ENCODE data around the gene NOTUM.
"Not testable (repeated sequence)": the region's sequence is repeated elsewhere in the genome, so short reads cannot be mapped to it uniquely, and the experiment has no call there.

NOTUM gene

DNA sequence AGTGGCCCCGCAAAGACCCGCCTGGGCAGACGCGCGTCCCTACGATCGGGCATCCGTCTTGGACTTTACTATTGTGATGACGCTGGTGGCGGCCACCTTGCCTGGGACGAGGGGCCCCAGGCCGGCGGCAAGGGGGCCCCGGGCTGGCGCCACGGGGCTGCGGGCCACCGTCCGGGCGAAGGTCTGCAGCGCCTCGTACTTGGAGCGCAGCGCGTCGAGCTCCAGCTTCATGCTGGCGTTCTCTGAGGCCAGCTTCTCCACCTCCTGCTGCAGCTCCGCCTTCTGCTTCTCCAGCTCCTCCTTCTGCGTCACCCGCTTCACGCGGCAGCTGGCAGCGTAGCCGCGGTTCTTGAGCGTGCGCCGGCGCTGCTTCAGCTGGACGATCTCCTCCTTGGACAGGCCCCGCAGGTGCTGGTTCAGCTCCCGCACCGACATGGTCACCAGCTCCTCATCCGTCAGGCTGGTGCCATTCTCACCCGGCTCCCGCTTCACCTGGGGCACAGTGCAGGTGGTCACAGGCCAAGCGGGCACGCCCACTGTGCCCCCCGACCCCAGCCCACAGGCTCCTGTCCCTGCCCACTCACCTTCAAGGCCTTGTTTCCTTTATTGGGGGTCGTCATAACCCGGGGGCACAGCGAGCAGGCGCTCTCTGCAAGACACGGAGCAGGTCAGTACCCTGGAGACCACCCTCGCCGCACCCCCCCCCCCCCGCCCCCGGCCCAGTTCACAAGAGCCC, 38.3 kb downstream of the NOTUM start:
- DNase-seq: no peak

DNA sequence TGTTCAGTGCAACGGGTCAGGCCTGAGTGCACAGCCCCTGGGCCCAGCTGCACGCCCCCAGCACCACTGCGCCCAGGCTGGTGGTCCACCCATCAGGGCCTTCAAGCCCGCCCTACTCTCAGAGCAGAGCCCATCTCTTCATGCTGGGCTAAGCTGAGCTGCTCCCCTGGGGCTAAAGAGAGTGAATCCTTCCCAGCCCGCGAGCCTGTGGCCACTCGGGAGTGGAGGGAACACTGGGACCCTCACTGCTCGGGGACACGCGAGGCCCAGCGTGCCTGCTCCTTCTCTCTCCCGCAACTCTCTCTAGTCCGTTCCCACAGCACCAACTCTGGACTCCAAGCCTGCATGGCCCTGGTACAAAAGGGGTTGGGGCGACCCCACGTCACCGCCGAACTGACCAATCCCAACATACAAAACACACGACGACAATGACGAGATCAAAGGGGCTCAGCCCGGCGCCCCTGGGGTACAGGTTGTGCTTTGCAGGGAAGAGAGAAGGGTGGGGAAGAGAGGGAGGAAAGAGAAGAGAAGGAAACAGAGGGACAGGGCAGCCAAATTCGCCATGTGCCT, 38.9 kb downstream of the NOTUM start:
- no peak for DNase-seq

DNA sequence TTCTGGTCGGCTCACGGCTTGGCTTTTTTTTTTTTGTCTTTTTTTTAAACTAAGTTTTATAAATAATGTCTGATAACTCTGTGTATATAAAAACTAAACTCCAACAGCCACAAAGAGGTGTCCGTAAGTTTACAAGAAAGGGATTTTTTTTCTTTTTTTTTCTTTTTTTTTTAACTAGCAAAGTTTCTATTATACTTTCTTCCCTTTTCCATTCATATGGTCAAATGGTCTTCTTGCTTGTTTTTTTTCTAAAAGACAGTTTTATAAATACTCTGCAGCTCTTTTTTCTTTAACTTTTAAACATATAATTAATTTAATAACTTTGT, 39.5 kb downstream of the NOTUM start:
- no peak for DNase-seq

DNA sequence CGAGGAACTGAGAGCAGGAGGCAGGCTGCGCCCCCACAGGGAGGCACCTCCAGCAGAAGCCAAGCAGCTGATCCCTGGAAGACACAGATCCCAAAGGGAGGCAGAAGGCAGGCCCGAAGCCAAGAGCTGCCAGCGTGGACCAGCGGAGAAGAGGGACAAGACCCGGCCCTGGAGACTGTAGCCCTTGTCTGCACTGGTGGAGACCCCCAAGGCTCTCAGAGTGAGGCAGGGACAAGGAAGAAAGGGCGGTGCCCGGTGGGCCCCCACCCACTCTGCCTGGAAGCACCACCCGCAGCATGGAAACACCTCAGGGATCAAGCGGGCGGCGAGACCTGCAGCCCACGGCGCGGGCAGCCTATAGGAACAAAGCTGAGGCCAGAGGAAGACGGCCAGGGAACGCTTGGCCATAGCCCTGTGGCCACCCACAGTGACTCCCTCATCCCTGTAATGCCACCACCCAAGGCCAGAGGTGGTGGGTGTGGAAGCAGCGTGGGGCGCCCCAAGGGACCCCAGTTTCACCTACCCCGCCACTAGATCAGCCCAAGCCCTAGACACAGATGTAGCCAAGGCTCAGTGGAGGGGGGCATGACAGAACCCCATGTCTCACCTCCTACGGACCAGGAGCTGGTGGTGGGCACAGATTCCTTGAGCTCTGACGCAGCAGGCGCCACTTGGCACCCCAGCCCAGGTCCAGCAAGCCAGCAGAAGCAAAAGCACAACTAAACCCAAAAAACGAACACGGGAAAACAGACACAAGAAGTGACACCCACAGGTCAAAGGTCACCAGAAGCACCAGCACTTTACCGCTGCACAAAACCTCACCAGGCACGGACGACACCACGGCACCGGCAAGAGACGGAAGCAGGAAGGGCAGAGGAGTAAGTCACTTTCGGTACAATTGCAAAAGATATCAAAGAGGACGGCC, 40.1 kb downstream of the NOTUM start:
- no peak for DNase-seq

GRCh38 chr17:81918832-81919545, 42.0 kb downstream of the NOTUM start:
- DNase-seq: no peak

GRCh38 chr17:81918333-81918669, 42.7 kb downstream of the NOTUM start:
- DNase-seq: not testable (repeated sequence)

- DNase-seq: peak; percentile 73
Observed at GRCh38 chr17:81917565-81918332, 43.2 kb downstream of the NOTUM start, which contains the start of gene SIRT7. Gene SIRT7 (minus strand): TSS chr17:81918176. CDS start chr17:81918131, 45 bp downstream.

DNA sequence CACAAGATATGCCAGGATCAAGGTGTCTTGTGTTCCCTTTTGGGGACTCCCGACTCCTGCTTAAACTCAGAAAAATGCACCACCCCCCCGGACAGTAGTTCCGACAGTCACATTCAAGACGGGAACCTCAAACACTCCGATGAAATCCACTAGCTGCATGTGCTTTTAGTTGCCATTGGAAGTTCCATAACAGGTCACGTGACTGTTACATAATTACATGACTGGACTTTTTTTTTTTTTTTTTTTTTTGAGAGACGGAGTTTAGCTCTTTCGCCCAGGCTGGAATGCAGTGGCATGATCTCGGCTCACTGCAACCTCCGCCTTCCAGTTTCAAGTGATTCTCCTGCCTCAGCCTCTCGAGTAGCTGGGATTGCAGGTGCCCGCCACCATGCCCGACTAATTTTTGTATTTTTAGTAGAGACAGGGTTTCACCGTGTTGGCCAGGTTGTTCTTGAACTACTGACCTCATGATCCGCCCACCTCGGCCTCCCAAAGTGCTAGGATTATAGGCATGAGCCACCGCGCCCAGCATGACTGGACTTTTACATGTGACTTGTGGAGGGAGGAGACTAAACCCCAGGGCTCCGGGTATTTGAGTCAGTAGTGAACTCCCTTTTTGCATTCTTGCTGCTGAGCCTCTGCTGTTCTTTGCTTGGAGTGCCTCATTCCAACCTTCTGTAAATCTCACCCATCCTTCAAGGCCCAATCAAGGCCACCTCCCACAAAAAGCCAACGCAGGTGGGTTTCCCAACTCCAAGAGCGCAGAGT, 44.6 kb downstream of the NOTUM start:
- no peak for DNase-seq

- DNase-seq: no peak
Observed at GRCh38 chr17:81915331-81915730, 45.7 kb downstream of the NOTUM start.

GRCh38 chr17:81914103-81914850, 46.7 kb downstream of the NOTUM start:
- no peak for DNase-seq

DNA sequence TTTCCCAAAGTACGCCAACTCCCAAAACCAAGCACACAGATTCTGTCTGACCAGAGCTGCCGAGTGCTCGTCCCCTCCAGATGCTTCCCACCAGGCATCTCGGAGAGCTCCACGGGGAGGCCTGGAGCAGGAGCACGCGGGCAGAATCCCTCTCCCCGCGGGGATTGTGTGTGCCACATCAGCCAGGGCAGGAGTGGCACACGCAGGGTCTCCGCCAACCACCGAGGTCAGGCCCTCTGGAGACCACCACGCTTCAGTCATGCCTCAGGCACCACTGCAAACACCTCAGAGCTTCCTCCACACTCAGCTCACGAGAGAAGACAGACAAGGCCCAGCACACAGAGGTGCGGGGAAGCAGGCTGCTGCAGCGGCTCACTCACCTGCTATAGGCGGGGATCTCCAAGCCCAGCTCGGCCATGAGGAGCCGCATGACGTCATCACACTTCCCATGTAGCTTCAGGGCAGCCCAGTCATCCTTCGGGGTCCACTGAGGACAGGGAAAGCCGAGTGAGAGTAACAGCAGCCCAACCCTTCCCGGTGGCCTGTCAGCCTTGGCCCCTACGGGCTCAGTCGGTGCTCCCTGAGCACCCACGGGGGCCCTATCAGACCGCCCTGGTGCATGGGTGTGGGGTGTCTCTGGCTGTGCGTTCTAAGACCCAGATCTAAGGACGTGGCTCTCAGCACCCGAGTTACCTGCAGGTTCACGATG, 47.4 kb downstream of the NOTUM start:
- no peak for DNase-seq

DNA sequence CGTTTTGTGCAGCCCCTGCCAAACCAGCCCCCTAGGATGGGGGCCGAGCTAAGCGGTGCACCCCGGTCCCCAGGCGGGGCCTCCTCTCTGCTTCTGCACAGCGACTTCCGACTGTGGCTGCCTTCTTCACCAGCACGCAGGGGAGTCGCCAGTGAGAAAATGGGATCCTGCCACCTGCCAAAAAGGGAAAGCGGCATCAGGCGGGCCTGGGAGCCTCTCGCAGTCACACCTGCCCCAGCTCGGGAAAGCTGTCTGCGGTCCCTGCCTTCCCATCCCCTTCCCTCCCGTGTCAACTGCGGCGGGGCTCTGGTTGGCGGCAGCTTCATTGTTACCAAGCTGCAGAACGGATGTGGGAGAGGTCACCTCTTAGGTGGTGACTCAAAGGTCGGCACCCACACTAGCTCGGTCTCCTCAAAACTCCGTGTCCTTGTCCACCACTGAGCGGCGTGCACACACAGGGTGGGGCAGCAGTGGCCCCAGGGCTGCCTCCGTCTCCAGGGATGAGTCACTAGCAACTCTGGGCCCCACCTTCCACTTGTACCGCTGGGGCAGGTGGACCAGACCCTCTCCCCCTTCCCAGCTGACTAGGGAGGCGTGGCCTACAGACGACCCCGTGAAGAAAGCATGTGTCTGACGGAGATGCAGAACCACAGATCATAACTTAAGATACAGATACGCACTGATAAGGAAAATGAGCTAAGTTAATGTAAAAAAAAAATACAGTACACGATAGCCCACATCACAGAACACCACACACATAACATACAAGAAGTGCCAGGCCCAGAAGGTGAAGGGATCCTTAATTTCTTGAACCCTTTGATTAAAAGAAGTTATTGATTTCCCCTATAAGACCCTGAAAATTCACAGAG, 48.3 kb downstream of the NOTUM start:
- DNase-seq: no peak

DNA sequence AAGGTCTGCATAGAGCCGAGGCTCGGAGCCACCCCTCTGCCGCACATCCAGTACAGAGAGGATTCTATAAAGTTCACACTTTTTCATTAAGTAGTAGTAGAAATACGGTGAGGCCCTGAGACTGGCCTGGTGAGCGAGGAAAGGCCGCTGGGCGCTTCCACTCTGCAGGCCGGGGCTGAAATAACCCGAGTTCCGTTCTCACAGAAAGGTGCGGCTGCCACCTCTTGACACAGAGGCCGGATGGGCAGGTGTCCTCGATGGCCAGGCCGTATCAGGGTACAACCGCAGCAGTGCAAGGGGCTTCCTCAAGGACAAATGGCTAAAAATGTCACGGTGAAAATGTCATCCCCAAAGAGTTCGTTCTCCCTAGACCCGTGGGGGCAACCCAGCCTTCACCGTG, 49.0 kb downstream of the NOTUM start:
- DNase-seq: no peak

- DNase-seq: peak; percentile 93
Observed at GRCh38 chr17:81911277-81911961, 49.6 kb downstream of the NOTUM start, which contains the start of gene PCYT2. Gene PCYT2 (minus strand): TSS chr17:81911399. CDS start chr17:81911355, 44 bp downstream.

DNA sequence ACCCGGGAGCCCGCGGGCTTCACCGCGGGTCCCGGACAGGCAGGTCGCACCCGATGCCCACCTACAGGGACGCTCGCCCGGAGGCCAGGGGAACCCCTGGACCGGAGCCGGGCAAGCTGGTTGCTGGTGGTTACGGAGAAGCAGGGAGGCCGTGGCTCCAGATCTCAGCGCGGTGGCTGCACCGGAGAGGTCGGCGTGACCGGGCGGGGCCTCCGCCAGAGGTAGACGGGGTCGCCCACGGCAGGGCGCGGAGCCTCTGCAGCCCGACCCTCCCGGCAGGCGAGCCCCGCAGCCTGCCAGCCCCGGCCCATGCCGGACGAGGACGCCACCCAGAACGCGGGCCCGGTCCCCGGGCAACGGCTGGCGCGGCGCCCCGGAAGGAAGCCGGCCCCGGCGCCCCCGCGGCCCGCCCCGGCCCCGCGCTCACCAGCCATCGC, 50.1 kb downstream of the NOTUM start:
- DNase-seq: no peak

- no peak for DNase-seq
Observed at GRCh38 chr17:81909966-81910839, 50.8 kb downstream of the NOTUM start.

DNA sequence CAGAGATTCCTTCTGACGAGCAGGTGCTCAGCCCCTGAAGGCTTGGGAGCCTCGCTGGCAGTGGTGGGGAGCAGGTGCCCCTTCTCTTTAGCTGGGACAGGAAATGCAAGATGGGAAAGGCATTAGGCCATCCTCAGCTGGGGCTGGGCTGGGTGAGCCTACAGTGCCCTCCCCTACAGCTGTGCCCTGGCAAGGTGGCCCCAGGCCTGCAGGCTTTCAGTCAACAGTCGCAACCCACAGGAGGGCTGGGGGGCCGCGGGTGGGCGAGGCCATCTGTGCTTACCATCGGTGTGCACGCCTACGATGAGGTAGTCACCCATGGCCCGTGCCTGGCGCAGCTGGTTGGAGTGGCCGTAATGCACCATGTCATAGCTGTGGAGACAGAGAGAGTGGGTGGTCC, 51.8 kb downstream of the NOTUM start:
- DNase-seq: no peak

Measured in COR-L47 (cell line).